Loucy (cell line): Measurements from ENCODE around the gene KRTAP6-2.

Experiments used
- EZH2phosphoT487 ChIP-seq: fragments of 200-600 bp; IDR thresholded peaks from 2 replicates; pipeline ENCODE4 v1.6.1; 2018; ENCODE audit warnings: antibody characterized with exemption, mild to moderate bottlenecking, moderate library complexity, borderline replicate concordance
- TF ChIP-seq, protein P1 (sequence below): fragments of 200-600 bp; sonication (generic); conservative IDR thresholded peaks from 2 replicates; pipeline ENCODE4 v1.5.1; 2014; ENCODE audit warnings: mild to moderate bottlenecking, antibody characterized with exemption, low read length

DNA sequence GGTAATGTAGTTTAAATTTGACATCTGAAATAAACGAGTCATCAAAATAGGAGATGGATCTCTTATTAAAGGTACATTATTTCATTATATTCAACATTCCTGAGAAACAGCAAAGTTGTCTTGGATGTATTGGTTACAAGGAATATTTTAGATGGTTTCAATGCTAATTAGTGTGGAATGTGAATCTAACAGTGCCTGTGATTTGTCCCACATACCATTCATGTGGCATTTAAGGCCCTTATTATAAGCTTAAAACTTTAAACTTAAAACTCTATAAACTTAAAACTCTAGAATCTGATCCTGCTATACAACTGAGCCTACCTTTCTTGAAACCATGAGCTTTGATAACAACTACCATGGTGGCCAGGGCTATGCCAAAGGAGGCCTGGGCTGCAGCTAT, 2.1 kb upstream of the KRTAP6-2 start, which contains the start of gene KRTAP22-1:
- TF ChIP-seq, protein P1, sequence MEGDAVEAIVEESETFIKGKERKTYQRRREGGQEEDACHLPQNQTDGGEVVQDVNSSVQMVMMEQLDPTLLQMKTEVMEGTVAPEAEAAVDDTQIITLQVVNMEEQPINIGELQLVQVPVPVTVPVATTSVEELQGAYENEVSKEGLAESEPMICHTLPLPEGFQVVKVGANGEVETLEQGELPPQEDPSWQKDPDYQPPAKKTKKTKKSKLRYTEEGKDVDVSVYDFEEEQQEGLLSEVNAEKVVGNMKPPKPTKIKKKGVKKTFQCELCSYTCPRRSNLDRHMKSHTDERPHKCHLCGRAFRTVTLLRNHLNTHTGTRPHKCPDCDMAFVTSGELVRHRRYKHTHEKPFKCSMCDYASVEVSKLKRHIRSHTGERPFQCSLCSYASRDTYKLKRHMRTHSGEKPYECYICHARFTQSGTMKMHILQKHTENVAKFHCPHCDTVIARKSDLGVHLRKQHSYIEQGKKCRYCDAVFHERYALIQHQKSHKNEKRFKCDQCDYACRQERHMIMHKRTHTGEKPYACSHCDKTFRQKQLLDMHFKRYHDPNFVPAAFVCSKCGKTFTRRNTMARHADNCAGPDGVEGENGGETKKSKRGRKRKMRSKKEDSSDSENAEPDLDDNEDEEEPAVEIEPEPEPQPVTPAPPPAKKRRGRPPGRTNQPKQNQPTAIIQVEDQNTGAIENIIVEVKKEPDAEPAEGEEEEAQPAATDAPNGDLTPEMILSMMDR: no peak
- no peak for TF ChIP-seq EZH2phosphoT487
